ENCODE measurements around the gene VEGFC.

DNA sequence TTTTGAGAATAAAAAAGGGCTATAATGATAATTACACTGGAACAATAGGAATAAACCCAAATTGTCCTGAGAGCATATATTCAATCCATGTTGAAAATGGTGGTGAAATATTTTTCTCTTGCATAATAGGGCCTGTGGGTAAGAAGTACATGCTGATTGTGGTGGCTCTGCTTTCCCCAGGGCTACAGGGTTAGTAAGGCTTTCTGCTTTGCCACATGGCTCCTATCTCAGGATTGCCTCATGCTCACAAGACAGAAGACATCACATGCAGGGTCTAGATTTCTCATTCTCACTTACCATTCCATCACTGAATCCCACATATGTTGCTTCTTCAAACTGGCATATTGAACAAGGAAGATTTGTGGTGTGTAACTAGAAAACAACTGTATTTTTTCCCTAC is 12.4 kb upstream of the VEGFC start:
- TF ChIP-seq, protein P1, sequence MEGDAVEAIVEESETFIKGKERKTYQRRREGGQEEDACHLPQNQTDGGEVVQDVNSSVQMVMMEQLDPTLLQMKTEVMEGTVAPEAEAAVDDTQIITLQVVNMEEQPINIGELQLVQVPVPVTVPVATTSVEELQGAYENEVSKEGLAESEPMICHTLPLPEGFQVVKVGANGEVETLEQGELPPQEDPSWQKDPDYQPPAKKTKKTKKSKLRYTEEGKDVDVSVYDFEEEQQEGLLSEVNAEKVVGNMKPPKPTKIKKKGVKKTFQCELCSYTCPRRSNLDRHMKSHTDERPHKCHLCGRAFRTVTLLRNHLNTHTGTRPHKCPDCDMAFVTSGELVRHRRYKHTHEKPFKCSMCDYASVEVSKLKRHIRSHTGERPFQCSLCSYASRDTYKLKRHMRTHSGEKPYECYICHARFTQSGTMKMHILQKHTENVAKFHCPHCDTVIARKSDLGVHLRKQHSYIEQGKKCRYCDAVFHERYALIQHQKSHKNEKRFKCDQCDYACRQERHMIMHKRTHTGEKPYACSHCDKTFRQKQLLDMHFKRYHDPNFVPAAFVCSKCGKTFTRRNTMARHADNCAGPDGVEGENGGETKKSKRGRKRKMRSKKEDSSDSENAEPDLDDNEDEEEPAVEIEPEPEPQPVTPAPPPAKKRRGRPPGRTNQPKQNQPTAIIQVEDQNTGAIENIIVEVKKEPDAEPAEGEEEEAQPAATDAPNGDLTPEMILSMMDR (IDR thresholded peaks at IDR 0.05), result no peak
- TF ChIP-seq POLR2A (IDR thresholded peaks at IDR 0.05), result no peak
- TF ChIP-seq EP300 (IDR thresholded peaks at IDR 0.05), result no peak

Measured in ovary (tissue), 3 donors.